ENCODE data around the gene CPPED1.
"Not testable (repeated sequence)": the region's sequence is repeated elsewhere in the genome, so short reads cannot be mapped to it uniquely, and the experiment has no call there.

The CPPED1 gene

DNA sequence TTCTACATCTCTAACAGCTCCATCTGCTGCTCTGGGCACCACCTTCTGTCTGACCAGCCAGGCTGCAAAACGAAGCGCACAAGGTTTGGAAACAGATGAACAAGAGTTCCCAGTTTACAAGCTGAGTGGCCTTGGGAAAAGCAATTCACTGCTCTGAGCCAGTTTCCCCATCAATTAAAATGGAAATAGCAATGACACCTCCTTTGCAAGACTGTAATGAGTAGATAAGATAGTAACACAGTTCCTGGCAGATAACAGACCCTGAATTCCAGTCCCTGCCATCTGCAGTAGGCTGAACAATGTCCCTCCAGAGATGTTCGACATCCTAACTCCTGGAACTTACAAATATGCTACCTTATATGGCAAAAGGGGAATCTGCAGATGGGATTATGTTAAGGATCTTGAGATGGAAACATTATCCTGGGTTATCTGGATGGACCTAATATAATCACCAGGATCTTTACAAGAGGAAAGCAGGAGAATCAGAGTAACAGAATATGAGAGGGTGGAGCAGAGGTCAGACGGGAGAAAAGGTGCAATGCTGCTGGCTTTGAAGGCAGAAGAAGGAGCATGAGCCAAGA lies 27.9 kb downstream of the CPPED1 start:
- Mint-ChIP-seq H3K27ac (ENCODE audit: low read depth) (no peak overlapping the region), H3K4me3 (no peak overlapping the region), H3K9me3 (no peaks in the 10 kb centered on the region), H3K4me1 (no peaks in the 10 kb centered on the region), H3K27me3 (no peaks in the 10 kb centered on the region), H3K36me3 (ENCODE audit: insufficient read depth) (peaks cover 8% of the 10 kb centered on the region)
- ATAC-seq (replicated peaks; ENCODE audit: extremely low read depth, poor library complexity, severe bottlenecking) (no peak), DNase-seq (ENCODE audit: low spot score in 2 of 2) (no peak)

DNA sequence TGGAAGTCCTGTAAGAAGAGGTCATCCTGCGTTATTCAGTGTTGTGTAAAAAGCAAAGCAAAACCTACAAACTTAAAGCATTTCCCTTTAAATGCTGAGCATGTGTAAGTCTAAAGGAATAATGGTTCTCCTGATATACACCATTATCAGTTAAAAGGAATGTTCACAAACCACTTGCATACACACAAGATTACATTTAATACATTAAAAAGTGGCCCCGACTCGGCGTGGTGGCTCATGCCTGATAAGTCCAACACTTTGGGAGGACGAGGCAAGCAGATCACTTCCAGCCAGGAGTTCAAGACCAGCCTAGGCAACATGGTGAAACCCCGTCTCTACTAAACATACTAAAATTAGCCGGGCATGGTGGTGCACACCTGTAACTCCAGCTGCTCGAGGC lies 30.5 kb downstream of the CPPED1 start:
- H3K4me1 Mint-ChIP-seq: peaks cover 3% of the 10 kb centered on the region
- no peaks in the 10 kb centered on the region for H3K27me3 Mint-ChIP-seq
- H3K4me3 Mint-ChIP-seq: no peak overlapping the region
- no peak for DNase-seq (ENCODE audit: low spot score in 2 of 2)
- H3K36me3 Mint-ChIP-seq (ENCODE audit: insufficient read depth): peaks cover 5% of the 10 kb centered on the region
- H3K9me3 Mint-ChIP-seq: no peaks in the 10 kb centered on the region
- H3K27ac Mint-ChIP-seq (ENCODE audit: low read depth): no peak overlapping the region
- ATAC-seq (replicated peaks; ENCODE audit: extremely low read depth, poor library complexity, severe bottlenecking): no peak

DNA sequence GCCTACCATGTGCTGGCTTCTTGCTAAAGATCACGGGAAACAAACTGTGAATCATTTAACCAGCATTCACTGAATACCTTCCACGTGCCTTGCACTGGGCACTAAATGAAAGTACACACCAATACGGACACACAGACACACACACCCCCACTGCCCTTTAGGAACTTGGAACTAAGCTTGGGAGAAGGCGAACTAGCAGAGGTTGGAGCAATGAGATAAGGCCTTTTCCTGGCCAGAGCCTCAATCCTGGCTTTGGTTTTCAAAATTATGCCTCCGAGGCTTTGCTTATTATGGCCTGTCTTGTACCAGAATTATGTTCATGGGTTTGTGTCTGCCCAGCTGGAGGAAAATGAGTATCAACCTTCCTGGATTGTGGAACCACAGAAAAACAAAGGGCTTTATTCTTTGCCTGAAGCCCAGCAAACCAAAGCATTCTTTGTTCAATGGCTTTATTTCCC lies 32.3 kb downstream of the CPPED1 start:
- peaks cover 7% of the 10 kb centered on the region for H3K4me1 Mint-ChIP-seq
- no peaks in the 10 kb centered on the region for H3K9me3 Mint-ChIP-seq
- ATAC-seq (replicated peaks; ENCODE audit: extremely low read depth, poor library complexity, severe bottlenecking) (no peak), DNase-seq (ENCODE audit: low spot score in 2 of 2) (no peak)
- H3K27me3 Mint-ChIP-seq: no peaks in the 10 kb centered on the region
- H3K4me3 Mint-ChIP-seq: no peak overlapping the region
- peaks cover 5% of the 10 kb centered on the region for H3K36me3 Mint-ChIP-seq (ENCODE audit: insufficient read depth)
- H3K27ac Mint-ChIP-seq (ENCODE audit: low read depth): no peak overlapping the region

DNA sequence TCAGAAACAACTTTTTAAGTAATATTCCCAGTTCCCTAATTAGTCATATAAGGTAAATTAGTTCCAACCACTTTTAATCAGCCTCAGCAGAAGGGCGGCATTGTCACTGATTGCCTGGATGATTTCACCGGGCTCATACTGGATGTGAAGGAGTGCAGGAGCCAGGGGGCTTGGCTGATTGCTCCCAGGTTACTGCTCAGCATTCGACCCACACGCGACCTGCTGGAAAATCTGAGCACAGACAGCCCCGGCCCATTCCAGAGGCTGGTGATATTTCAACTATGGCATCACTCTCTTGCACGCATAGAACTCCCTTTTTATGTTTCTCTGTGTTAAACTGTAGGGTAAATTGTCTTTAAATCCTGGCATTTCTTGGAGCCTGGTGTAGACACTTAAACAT lies 34.2 kb downstream of the CPPED1 start:
- Mint-ChIP-seq H3K4me1 (peaks cover 7% of the 10 kb centered on the region), H3K27me3 (no peaks in the 10 kb centered on the region), H3K36me3 (ENCODE audit: insufficient read depth) (peaks cover 2% of the 10 kb centered on the region), H3K4me3 (no peak overlapping the region), H3K9me3 (no peaks in the 10 kb centered on the region), H3K27ac (ENCODE audit: low read depth) (no peak overlapping the region)
- no peak for ATAC-seq (replicated peaks; ENCODE audit: extremely low read depth, poor library complexity, severe bottlenecking)
- no peak for DNase-seq (ENCODE audit: low spot score in 2 of 2)

DNA sequence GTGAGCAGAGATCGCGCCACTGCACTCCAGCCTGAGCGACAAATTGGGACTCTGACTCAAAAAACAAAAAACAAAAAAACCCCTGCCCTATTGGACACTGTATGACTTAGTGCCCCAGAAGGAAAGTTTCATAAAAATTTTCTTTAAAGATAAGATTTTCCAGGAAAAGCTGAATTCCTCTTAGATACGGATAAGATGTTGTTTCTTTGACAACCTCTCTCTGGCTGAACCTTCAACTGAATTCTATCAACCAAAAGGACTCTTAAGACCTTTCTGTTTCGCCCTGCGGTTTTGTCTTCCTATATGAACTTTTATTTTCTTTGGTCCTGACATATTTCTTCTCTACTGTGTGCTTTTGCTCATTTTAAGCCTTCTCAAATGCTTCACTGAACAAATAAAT lies 35.8 kb downstream of the CPPED1 start:
- H3K27me3 Mint-ChIP-seq: no peaks in the 10 kb centered on the region
- H3K27ac Mint-ChIP-seq (ENCODE audit: low read depth): peak overlapping the region; percentile 32
- DNase-seq (ENCODE audit: low spot score in 2 of 2) (no peak), ATAC-seq (replicated peaks; ENCODE audit: extremely low read depth, poor library complexity, severe bottlenecking) (no peak)
- H3K36me3 Mint-ChIP-seq (ENCODE audit: insufficient read depth): peaks cover 2% of the 10 kb centered on the region
- H3K4me1 Mint-ChIP-seq: peaks cover 7% of the 10 kb centered on the region
- H3K9me3 Mint-ChIP-seq: no peaks in the 10 kb centered on the region
- H3K4me3 Mint-ChIP-seq: peak overlapping the region; percentile 8

DNA sequence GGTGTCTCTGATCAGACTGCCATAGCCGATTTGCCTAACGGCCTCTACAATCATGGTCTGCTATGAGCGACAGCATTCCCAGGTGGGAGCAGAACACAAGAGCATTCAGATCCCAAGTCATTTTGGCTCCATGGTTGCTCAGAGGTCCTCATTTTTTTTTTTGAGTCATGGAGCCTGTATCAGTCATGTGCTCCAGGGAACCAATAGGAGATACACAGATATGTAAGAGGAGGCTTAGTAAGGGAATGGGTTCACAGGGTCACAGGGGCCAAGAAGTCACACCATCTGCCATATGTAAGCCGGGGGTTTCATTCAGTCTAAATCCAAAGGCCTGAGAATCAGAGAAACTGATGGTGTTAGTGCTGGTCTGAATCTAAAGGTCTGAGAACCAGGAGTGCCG lies 36.8 kb downstream of the CPPED1 start:
- ATAC-seq (replicated peaks; ENCODE audit: extremely low read depth, poor library complexity, severe bottlenecking): no peak
- Mint-ChIP-seq H3K4me1 (peaks cover 7% of the 10 kb centered on the region), H3K9me3 (no peaks in the 10 kb centered on the region), H3K27me3 (no peaks in the 10 kb centered on the region), H3K4me3 (no peak overlapping the region), H3K36me3 (ENCODE audit: insufficient read depth) (peaks cover 2% of the 10 kb centered on the region), H3K27ac (ENCODE audit: low read depth) (no peak overlapping the region)
- no peak for DNase-seq (ENCODE audit: low spot score in 2 of 2)

DNA sequence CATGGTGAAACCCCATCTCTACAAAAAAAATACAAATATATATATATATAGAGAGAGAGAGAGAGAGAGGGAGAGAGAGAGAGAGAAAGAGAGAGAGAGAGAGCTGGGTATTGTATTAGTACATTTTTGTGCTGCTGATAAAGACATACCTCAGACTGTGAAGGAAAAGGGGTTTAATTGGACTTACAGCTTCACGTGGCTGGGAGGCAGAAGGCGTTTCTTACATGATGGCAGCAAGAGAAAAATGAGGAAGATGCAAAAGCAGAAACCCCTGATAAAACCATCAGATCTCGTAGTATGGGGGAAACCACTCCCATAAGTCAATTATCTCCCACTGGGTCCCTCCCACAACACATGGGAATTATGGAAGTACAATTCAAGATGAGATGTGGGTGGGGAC lies 37.5 kb downstream of the CPPED1 start:
- not testable (repeated sequence) for H3K27ac Mint-ChIP-seq (ENCODE audit: low read depth); ATAC-seq (replicated peaks; ENCODE audit: extremely low read depth, poor library complexity, severe bottlenecking); H3K4me3 Mint-ChIP-seq; H3K9me3 Mint-ChIP-seq; H3K27me3 Mint-ChIP-seq; DNase-seq (ENCODE audit: low spot score in 2 of 2); H3K36me3 Mint-ChIP-seq (ENCODE audit: insufficient read depth); H3K4me1 Mint-ChIP-seq

DNA sequence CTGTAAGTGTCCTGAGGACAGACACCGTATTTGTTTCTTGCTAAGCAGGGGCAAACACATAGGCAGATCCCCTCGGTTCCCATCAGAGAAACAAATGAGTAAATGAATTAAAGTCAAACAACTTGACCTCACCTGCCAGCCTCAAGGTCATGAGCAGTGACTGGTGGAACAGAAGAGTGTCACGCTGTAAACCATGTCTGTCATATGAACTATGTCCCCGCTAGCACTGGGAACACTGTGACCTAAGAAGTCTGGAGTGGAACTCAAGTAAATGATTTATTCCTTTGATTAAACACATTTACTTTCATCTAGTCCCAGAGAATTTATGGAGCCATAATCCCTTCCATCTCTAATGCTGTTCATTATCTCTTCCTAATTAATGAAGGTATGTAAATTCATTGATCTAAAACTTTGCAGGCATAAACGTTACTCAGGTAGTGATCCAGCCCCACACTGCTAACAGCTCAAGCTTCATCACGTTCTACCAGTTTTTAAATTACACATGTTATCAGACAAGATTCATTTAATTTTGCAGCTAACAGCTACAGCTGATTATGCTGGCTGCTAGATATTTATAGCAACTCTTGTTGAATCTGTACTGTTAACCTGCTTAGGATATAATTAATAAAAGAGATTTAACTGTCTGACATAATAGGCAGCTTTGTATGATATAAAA lies 38.7 kb downstream of the CPPED1 start:
- no peaks in the 10 kb centered on the region for H3K27me3 Mint-ChIP-seq
- ATAC-seq (replicated peaks; ENCODE audit: extremely low read depth, poor library complexity, severe bottlenecking) (no peak), DNase-seq (ENCODE audit: low spot score in 2 of 2) (no peak)
- H3K36me3 Mint-ChIP-seq (ENCODE audit: insufficient read depth): peaks cover 4% of the 10 kb centered on the region
- H3K4me1 Mint-ChIP-seq: peaks cover 7% of the 10 kb centered on the region
- no peaks in the 10 kb centered on the region for H3K9me3 Mint-ChIP-seq
- no peak overlapping the region for H3K27ac Mint-ChIP-seq (ENCODE audit: low read depth)
- no peak overlapping the region for H3K4me3 Mint-ChIP-seq

DNA sequence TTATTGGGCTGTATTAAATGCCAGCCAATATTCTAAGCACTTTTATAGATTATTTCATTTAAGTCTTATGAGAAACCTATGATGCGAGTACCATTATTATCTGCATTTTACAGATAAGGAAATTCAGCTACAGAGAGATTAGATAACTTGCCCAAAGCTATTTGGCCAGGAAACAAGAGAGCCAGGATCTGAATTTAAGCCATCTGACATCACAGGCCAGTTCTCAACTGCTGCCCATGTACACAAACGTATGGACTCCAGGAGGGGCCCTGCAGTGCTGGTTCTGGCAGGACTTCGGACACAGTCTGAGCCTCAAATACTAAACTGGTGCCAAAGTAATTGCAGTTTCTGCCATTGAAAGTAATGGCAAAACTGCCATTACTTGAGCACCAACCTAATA lies 40.2 kb downstream of the CPPED1 start:
- H3K27me3 Mint-ChIP-seq: no peaks in the 10 kb centered on the region
- DNase-seq (ENCODE audit: low spot score in 2 of 2): no peak
- H3K36me3 Mint-ChIP-seq (ENCODE audit: insufficient read depth): peaks cover 4% of the 10 kb centered on the region
- no peak for ATAC-seq (replicated peaks; ENCODE audit: extremely low read depth, poor library complexity, severe bottlenecking)
- peaks cover 7% of the 10 kb centered on the region for H3K4me1 Mint-ChIP-seq
- no peaks in the 10 kb centered on the region for H3K9me3 Mint-ChIP-seq
- H3K27ac Mint-ChIP-seq (ENCODE audit: low read depth): no peak overlapping the region
- no peak overlapping the region for H3K4me3 Mint-ChIP-seq

DNA sequence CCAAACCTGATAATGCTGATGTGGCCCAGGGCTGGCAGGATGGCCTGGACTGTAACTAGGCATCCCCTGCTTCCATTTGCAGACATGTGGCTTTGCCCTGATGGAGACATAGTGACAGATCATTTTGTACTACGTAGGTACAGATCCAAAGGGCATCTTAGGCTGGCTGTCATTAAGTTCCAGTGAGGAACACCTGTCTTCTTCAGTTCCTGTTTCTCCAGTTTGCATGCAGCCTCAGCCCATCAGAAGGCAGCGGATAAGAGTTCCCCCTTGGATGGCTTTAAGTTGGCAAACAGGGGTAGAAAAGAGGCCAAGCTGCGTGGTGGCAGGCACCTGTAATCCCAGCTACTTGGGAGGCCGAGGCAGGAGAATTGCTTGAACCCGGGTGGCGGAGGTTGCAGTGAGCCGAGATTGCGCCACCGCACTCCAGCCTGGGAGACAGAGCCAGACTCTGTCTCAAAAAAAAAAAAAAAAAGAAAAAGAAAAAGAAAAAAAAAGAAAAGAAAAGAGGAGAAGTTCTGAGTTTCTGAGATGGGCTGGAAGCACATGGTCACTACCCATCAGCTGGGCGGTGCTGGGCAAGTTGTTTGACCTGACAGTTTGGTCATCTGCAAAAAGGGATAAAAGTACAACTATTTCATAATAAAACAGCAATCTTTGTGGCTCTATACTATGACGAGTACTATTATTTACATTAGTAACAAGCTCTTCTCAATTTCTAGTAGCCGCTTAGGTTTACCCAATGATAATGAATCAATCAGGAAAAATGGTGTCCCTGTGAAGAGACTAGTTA lies 42.7 kb downstream of the CPPED1 start:
- Mint-ChIP-seq H3K4me3 (no peak overlapping the region), H3K27me3 (no peaks in the 10 kb centered on the region), H3K4me1 (no peaks in the 10 kb centered on the region), H3K27ac (ENCODE audit: low read depth) (no peak overlapping the region), H3K36me3 (ENCODE audit: insufficient read depth) (peaks cover 2% of the 10 kb centered on the region), H3K9me3 (no peaks in the 10 kb centered on the region)
- DNase-seq (ENCODE audit: low spot score in 2 of 2) (no peak), ATAC-seq (replicated peaks; ENCODE audit: extremely low read depth, poor library complexity, severe bottlenecking) (no peak)

DNA sequence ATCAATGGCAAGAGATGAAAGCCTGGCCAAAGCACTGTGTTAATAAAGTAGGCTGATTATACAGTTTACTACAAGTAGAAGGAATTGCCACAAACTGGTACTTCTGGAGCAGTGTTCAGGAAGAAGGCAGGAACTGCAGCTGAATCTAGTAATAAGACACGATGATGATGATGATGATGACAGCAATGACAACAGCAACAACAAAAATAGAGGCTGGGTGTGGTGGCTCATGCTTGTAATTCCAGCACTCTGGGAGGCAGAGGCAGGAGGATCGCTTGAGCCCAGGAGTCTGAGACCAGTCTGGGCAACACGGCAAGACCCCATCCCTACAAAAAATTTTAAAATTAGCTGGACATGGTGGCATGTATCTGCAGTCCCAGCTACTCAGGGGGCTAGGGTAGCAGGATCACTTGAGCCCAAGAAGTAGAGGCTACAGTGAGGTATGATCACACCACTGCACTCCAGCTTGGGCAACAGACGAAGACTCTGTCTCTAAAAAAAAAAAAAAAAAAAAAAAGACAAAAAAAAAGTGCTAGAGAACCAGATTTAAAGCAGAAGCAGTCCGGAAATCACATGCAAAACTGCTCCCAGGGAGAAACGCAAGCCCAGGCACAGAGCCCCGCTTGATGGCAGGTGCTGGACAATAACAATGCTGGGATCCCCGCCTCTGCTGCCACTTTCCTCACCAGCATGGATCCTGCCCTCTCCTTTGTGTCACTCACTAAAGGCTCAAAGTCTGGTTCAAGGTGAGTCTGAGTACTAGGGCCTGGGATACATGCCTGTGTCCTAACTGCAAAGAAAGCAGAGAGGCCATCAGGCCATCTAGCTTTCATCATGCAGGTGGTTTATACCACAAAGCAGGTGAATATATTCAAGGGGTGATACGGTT lies 44.8 kb downstream of the CPPED1 start:
- Mint-ChIP-seq H3K9me3 (no peaks in the 10 kb centered on the region), H3K4me1 (peaks cover under 1% of the 10 kb centered on the region), H3K4me3 (no peak overlapping the region), H3K36me3 (ENCODE audit: insufficient read depth) (peaks cover 2% of the 10 kb centered on the region), H3K27me3 (no peaks in the 10 kb centered on the region), H3K27ac (ENCODE audit: low read depth) (no peak overlapping the region)
- ATAC-seq (replicated peaks; ENCODE audit: extremely low read depth, poor library complexity, severe bottlenecking) (no peak), DNase-seq (ENCODE audit: low spot score in 2 of 2) (no peak)

DNA sequence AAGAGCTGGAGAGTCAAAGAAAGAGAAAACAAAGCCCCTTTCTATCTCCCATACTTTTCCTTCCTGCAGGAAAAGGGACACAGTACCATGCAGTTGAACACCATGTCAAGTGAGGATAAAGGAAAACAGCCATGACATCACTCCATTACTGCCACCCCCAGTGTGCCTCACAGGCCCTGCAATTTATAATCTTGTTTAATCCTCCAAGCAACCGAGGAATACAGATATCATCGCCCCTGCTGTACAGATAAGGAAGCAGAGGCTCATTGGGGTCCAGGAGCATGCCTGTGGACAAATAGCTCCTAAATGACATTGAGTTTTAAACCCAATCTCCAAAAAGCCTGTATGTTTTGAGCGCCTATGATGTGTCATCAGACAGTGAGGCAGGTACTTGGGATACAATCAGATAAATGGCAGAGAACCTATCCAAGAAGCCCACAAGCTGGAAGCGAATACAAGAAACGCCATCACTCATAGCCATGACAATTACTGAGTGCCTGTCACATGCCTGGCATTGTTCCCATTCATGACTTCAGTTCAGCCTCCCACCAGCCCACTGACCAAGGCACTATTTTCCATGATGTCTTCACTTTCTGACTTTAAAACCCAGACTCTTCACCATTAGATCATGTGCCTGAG lies 45.5 kb downstream of the CPPED1 start:
- ATAC-seq (replicated peaks; ENCODE audit: extremely low read depth, poor library complexity, severe bottlenecking) (no peak), DNase-seq (ENCODE audit: low spot score in 2 of 2) (no peak)
- H3K9me3 Mint-ChIP-seq: no peaks in the 10 kb centered on the region
- peaks cover 8% of the 10 kb centered on the region for H3K4me1 Mint-ChIP-seq
- peaks cover 2% of the 10 kb centered on the region for H3K36me3 Mint-ChIP-seq (ENCODE audit: insufficient read depth)
- no peak overlapping the region for H3K4me3 Mint-ChIP-seq
- H3K27me3 Mint-ChIP-seq: no peaks in the 10 kb centered on the region
- no peak overlapping the region for H3K27ac Mint-ChIP-seq (ENCODE audit: low read depth)
